HEK293 (cell line): ENCODE measurements around the gene APOE.

ENCODE experiments used
- CTCF ChIA-PET: fragments of 350-600 bp; formaldehyde crosslinking; extraction: SDS; loops from one replicate; lab custom pipeline; 2021; ENCODE audit warnings: antibody characterized with exemption; lab: Yijun Ruan, JAX
- POLR2A ChIA-PET: fragments of 300-600 bp; formaldehyde crosslinking; extraction: SDS; loops from one replicate; lab custom pipeline; 2020; ENCODE audit warnings: antibody characterized with exemption, inconsistent platforms; lab: Yijun Ruan, JAX
- H3K27ac ChIP-seq: fragments of 200-500 bp; sonication (Bioruptor generic); 2 replicates; pipeline ENCODE4 v1.5.1; 2014; ENCODE audit warnings: low read depth, low read length, control low read depth, inconsistent platforms; ENCODE audit errors: extremely low read depth
- H3K36me3 ChIP-seq, 2 experiments: fragments of 200-500 bp in 1 of 2; sonication (Bioruptor generic) in 1 of 2; 1 replicate in 1 of 2; 2 replicates in 1 of 2; pipeline ENCODE4 v1.5.1; 2014 to 2017; ENCODE audit warnings: inconsistent platforms in 2 of 2, low read length in 2 of 2; ENCODE audit not compliant: control insufficient read depth in 2 of 2, insufficient read depth in 1 of 2
- H3K4me1 ChIP-seq: fragments of 200-500 bp; sonication (Bioruptor generic); 2 replicates; pipeline ENCODE4 v1.5.1; 2014; ENCODE audit warnings: mild to moderate bottlenecking, low read length, inconsistent platforms; ENCODE audit not compliant: control insufficient read depth, insufficient read depth
- H3K4me3 ChIP-seq: 2 replicates; pipeline ENCODE4 v1.5.1; 2011; ENCODE audit warnings: low read depth, mild to moderate bottlenecking, control low read depth, low read length, moderate library complexity
- H3K9me3 ChIP-seq: fragments of 200-500 bp; sonication (Bioruptor generic); 2 replicates; pipeline ENCODE4 v1.5.1; 2014; ENCODE audit warnings: low read depth, low read length, inconsistent platforms; ENCODE audit not compliant: control insufficient read depth, insufficient read depth
- BCL11A ChIP-seq: fragments of 450-650 bp; formaldehyde crosslinking; IDR thresholded peaks from 2 replicates; pipeline ENCODE4 v1.5.1; 2016; ENCODE audit warnings: low read depth, missing biosample characterization, missing genetic modification characterization
- BCL11B ChIP-seq: fragments of 450-650 bp; formaldehyde crosslinking; IDR thresholded peaks from 2 replicates; pipeline ENCODE4 v1.5.1; 2016; ENCODE audit warnings: low read depth, missing biosample characterization, missing genetic modification characterization
- EGR2 ChIP-seq: fragments of 450-650 bp; formaldehyde crosslinking; IDR thresholded peaks from 2 replicates; pipeline ENCODE4 v1.5.1; 2016; ENCODE audit warnings: low read depth, missing biosample characterization, missing genetic modification characterization
- GFI1B ChIP-seq: fragments of 450-650 bp; formaldehyde crosslinking; IDR thresholded peaks from 2 replicates; pipeline ENCODE4 v1.5.1; 2016; ENCODE audit warnings: missing biosample characterization, missing genetic modification characterization
- GLIS1 ChIP-seq: fragments of 450-650 bp; formaldehyde crosslinking; IDR thresholded peaks from 2 replicates; pipeline ENCODE4 v1.5.1; 2016; ENCODE audit warnings: missing biosample characterization, missing genetic modification characterization
- ZBTB1 ChIP-seq: fragments of 450-650 bp; formaldehyde crosslinking; IDR thresholded peaks from 2 replicates; pipeline ENCODE4 v1.5.1; 2016; ENCODE audit warnings: missing biosample characterization, missing genetic modification characterization
- ZFHX2 ChIP-seq: fragments of 450-650 bp; formaldehyde crosslinking; conservative IDR thresholded peaks from 2 replicates; pipeline ENCODE4 v1.5.1; 2016; ENCODE audit warnings: missing biosample characterization, missing genetic modification characterization
- ZIC2 ChIP-seq: fragments of 450-650 bp; formaldehyde crosslinking; IDR thresholded peaks from 2 replicates; pipeline ENCODE4 v1.5.1; 2016; ENCODE audit warnings: missing biosample characterization, missing genetic modification characterization
- ZNF155 ChIP-seq: fragments of 450-650 bp; formaldehyde crosslinking; IDR thresholded peaks from 2 replicates; pipeline ENCODE4 v1.5.1; 2016; ENCODE audit warnings: missing biosample characterization, missing genetic modification characterization
- ZNF157 ChIP-seq: fragments of 450-650 bp; formaldehyde crosslinking; IDR thresholded peaks from 2 replicates; pipeline ENCODE4 v1.5.1; 2016; ENCODE audit warnings: missing biosample characterization, missing genetic modification characterization
- ZNF174 ChIP-seq: fragments of 450-650 bp; formaldehyde crosslinking; IDR thresholded peaks from 2 replicates; pipeline ENCODE4 v1.5.0; 2017; ENCODE audit warnings: missing biosample characterization, mild to moderate bottlenecking, missing genetic modification characterization
- ZNF391 ChIP-seq: fragments of 450-650 bp; formaldehyde crosslinking; IDR thresholded peaks from 2 replicates; pipeline ENCODE4 v1.5.1; 2016; ENCODE audit warnings: low read depth, missing biosample characterization, missing genetic modification characterization, borderline replicate concordance
- ZNF513 ChIP-seq: fragments of 450-650 bp; IDR thresholded peaks from 2 replicates; pipeline ENCODE4 v1.5.1; 2018; ENCODE audit warnings: missing biosample characterization, missing genetic modification characterization
- ZNF561 ChIP-seq: fragments of 450-650 bp; IDR thresholded peaks from 2 replicates; pipeline ENCODE4 v1.5.1; 2018; ENCODE audit warnings: missing biosample characterization, missing genetic modification characterization, borderline replicate concordance
- ZNF639 ChIP-seq: fragments of 450-650 bp; formaldehyde crosslinking; IDR thresholded peaks from 2 replicates; pipeline ENCODE4 v1.5.1; 2016; ENCODE audit warnings: missing biosample characterization, missing genetic modification characterization
- ZNF645 ChIP-seq: fragments of 450-650 bp; formaldehyde crosslinking; IDR thresholded peaks from 2 replicates; pipeline ENCODE4; 2016; ENCODE audit warnings: missing biosample characterization, missing genetic modification characterization
- TF ChIP-seq, protein P1 (sequence below): fragments of 450-650 bp; formaldehyde crosslinking; IDR thresholded peaks from 2 replicates; pipeline ENCODE4 v1.5.1; 2017; ENCODE audit warnings: missing biosample characterization, missing genetic modification characterization

APOE gene

DNA sequence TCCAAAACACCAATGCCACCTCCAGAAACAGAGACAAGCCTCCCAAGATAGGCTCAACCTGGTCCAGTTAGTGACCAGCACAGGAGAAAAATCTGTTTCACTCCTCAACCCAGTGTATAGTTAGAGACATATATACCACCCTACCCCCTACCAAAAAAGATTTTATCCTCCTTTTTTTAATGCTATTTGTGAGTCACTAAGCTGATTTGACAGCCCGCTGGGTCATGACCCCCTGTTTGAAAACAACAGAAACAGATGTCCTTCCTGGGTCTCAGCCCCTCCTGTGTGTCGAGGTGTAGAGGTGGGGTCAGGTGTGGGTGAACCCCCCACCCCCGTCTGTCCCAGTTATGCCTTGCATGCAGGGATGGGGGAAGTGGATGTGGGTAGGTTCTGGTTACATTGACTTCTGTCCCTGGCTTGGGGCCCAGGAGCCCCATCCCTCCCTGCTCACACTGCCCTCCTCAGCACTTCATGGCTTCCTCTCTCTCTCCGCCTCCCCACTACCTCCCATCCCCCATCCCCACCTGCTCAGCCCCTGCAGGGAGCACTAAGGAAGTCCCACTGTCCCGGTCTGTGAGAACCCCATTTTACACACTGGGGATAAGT, 28.6 kb upstream of the APOE start:
- Histone ChIP-seq H3K9me3 (no peaks in the 10 kb centered on the region), H3K4me3 (no peak overlapping the region), H3K36me3 (peaks cover 36 to 70% of the 10 kb centered on the region in 2 experiments), H3K27ac (no peak overlapping the region), H3K4me1 (no peaks in the 10 kb centered on the region)
- TF ChIP-seq ZFHX2: peak; percentile 33; the same call in 1 of the 2 replicates
- peak; percentile 45; the same call in 1 of the 2 replicates for TF ChIP-seq EGR2 (tag by site-specific recombination)
- TF ChIP-seq ZBTB1 (tag by site-specific recombination): no peak
- POLR2A ChIA-PET: interaction anchor here (0.8 kb wide), 1 partner anchor 13 kb away, joined by 3 read pairs; no protein-coding TSS in a partner anchor
- CTCF ChIA-PET: interaction anchor here (0.7 kb wide), 1 partner anchor 306 kb away, joined by 3 read pairs; no protein-coding TSS in a partner anchor

DNA sequence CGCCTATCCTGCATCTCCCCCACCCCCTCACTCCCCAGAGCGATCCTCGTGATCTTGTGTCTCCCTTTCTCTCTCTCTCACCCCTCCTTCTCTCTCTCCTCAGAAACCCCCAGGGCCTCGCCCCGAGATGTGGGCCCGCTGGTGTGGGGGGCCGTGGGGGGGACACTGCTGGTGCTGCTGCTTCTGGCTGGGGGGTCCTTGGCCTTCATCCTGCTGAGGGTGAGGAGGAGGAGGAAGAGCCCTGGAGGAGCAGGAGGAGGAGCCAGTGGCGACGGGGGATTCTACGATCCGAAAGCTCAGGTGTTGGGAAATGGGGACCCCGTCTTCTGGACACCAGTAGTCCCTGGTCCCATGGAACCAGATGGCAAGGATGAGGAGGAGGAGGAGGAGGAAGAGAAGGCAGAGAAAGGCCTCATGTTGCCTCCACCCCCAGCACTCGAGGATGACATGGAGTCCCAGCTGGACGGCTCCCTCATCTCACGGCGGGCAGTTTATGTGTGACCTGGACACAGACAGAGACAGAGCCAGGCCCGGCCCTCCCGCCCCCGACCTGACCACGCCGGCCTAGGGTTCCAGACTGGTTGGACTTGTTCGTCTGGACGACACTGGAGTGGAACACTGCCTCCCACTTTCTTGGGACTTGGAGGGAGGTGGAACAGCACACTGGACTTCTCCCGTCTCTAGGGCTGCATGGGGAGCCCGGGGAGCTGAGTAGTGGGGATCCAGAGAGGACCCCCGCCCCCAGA, 27.3 kb upstream of the APOE start:
- POLR2A ChIA-PET: interaction anchor here (0.8 kb wide), 1 partner anchor 12 kb away, joined by 3 read pairs; no protein-coding TSS in a partner anchor
- peaks cover 26 to 60% of the 10 kb centered on the region in 2 experiments for H3K36me3 ChIP-seq
- TF ChIP-seq ZNF513 (tag by site-specific recombination) (peak; percentile 65), ZNF645 (tag by site-specific recombination) (no peak)

DNA sequence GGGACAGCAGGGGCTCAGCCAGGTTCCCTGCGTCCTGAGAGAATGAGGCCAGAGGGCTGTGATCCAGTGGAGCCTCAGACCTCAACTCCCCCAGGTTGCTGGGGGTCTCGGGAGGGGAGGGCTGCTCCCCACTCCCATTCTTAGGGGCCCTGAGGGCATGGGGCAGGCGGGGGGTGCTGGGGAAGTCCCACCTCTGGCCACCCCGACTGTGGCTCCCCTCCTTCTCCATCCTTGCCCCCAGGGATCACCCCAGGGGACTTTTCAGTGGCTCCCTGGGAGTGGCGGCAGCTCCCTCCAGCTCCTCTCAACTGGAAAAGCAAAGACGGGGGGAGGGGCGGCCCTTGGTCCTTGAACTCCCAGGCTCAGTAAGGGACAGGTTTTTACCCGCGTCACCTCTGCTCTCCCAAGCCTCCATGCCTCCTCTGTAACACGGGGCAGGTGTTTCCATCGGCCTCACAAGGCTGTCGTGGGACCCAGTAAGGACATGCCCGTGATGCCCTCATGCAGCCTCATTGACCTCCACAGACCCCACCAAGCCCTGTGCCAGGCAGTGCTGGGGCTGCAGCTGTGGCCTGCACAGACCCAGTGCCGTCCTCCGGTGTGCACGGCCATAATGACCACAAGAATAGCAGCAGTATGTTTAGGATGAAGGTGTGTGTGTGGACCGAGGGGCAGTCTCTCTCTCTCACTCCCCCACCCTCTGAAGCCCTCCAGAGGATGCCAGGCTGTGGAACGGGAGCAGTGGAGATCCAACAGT, 26.1 kb upstream of the APOE start:
- CTCF ChIA-PET: no interaction called here
- Histone ChIP-seq H3K9me3 (no peaks in the 10 kb centered on the region), H3K36me3 (peaks cover 17 to 54% of the 10 kb centered on the region in 2 experiments), H3K27ac (no peak overlapping the region)
- TF ChIP-seq ZIC2 (tag by site-specific recombination) (peak; percentile 36; the same call in 1 of the 2 replicates), ZNF155 (tag by site-specific recombination) (no peak), ZNF561 (tag by site-specific recombination) (no peak), GLIS1 (tag by site-specific recombination) (peak; percentile 84)
- TF ChIP-seq, all 188 proteins: peak for 2
- POLR2A ChIA-PET: no interaction called here
- Histone ChIP-seq H3K4me3 (no peak overlapping the region), H3K4me1 (no peaks in the 10 kb centered on the region)

More for the DNA sequence above, 27.3 kb upstream of the APOE start:
- H3K4me3 ChIP-seq: no peak overlapping the region
- no peaks in the 10 kb centered on the region for H3K9me3 ChIP-seq
- CTCF ChIA-PET: no interaction called here
- H3K4me1 ChIP-seq: no peaks in the 10 kb centered on the region
- no peak overlapping the region for H3K27ac ChIP-seq

- no peaks in the 10 kb centered on the region for H3K9me3 ChIP-seq
- H3K36me3 ChIP-seq: peaks cover 11 to 45% of the 10 kb centered on the region in 2 experiments; a peak in 2 of 3 replicates
- POLR2A ChIA-PET: no interaction called here
- H3K27ac ChIP-seq: no peak overlapping the region
- H3K4me3 ChIP-seq: no peak overlapping the region
- CTCF ChIA-PET: interaction anchor here (0.6 kb wide), 2 partner anchors 21 to 575 kb away, joined by 3 read pairs; no protein-coding TSS in a partner anchor
- H3K4me1 ChIP-seq: no peaks in the 10 kb centered on the region
- no peak for TF ChIP-seq ZNF639
- TF ChIP-seq ZNF174 (tag by site-specific recombination): no peak
- no peak for TF ChIP-seq BCL11A
- no peak for TF ChIP-seq ZNF157 (tag by site-specific recombination)
- TF ChIP-seq ZNF391 (tag by site-specific recombination): no peak
- TF ChIP-seq GFI1B: no peak
- TF ChIP-seq, protein P1, sequence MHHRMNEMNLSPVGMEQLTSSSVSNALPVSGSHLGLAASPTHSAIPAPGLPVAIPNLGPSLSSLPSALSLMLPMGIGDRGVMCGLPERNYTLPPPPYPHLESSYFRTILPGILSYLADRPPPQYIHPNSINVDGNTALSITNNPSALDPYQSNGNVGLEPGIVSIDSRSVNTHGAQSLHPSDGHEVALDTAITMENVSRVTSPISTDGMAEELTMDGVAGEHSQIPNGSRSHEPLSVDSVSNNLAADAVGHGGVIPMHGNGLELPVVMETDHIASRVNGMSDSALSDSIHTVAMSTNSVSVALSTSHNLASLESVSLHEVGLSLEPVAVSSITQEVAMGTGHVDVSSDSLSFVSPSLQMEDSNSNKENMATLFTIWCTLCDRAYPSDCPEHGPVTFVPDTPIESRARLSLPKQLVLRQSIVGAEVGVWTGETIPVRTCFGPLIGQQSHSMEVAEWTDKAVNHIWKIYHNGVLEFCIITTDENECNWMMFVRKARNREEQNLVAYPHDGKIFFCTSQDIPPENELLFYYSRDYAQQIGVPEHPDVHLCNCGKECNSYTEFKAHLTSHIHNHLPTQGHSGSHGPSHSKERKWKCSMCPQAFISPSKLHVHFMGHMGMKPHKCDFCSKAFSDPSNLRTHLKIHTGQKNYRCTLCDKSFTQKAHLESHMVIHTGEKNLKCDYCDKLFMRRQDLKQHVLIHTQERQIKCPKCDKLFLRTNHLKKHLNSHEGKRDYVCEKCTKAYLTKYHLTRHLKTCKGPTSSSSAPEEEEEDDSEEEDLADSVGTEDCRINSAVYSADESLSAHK (tag by site-specific recombination): no peak
- TF ChIP-seq BCL11B: no peak
These were observed 23.5 kb upstream of the APOE start for GRCh38 chr19:44882063-44882462.
